ENCODE results near the gene ALS2CL.

Gene ALS2CL

GRCh38 chr3:46722443-46722842 is 29.0 kb upstream of the ALS2CL start:
- TF ChIP-seq, protein P1, sequence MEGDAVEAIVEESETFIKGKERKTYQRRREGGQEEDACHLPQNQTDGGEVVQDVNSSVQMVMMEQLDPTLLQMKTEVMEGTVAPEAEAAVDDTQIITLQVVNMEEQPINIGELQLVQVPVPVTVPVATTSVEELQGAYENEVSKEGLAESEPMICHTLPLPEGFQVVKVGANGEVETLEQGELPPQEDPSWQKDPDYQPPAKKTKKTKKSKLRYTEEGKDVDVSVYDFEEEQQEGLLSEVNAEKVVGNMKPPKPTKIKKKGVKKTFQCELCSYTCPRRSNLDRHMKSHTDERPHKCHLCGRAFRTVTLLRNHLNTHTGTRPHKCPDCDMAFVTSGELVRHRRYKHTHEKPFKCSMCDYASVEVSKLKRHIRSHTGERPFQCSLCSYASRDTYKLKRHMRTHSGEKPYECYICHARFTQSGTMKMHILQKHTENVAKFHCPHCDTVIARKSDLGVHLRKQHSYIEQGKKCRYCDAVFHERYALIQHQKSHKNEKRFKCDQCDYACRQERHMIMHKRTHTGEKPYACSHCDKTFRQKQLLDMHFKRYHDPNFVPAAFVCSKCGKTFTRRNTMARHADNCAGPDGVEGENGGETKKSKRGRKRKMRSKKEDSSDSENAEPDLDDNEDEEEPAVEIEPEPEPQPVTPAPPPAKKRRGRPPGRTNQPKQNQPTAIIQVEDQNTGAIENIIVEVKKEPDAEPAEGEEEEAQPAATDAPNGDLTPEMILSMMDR (IDR thresholded peaks at IDR 0.05; ENCODE audit: low read depth, low read length, missing control alignments): no peak
- H3K4me3 ChIP-seq (replicated peaks; ENCODE audit: low read depth, low read length): no peak overlapping the region
- DNase-seq (ENCODE audit: extremely low read depth, low read depth): no peak

DNA sequence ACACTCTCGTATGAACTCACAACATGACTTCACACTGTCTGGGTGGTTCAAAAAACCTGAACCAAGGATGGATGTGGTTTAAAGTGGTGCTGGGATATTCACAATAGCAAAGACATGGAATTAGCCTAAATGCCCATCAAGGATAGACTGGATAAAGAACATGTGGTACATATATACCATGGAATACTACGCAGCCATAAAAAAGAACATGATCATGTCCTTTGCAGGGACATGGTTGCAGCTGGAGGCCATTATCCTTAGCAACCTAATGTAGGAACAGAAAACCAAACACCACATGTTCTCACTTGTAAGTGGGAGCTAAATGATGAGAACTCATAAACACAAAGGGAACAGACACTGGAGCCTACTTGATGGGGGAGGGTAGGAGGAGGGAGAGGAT is 27.5 kb upstream of the ALS2CL start:
- DNase-seq (ENCODE audit: extremely low read depth, low read depth): no peak
- H3K4me3 ChIP-seq (replicated peaks; ENCODE audit: low read depth, low read length): no peak overlapping the region
- TF ChIP-seq, protein P1 (IDR thresholded peaks at IDR 0.05; ENCODE audit: low read depth, low read length, missing control alignments): no peak

DNA sequence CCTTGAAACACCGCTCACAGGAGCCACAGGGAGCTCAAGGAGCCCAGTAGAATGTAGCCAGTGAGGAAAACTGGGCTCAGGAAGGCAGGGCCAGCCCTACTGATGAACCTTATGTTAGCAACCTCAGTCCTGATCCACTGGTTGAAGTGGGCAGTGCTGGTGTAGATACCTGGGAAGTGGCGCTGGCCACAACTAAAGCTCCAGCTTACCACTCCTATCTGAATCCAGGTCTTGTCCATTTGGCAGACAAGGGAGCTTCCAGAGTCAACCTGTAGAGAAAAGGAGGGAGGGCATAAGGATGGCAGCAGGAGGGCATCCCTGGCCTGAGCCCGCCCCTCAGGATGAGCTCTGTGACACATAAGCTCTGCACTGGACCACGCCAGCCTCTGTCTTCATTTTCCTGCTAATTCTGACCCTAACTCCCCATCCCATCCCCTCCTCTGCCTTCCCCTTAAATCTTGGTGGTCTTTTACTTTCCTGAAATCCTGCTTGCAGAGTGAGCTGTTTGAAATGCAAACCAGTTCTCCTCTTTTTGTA is 26.3 kb upstream of the ALS2CL start:
- TF ChIP-seq, protein P1 (IDR thresholded peaks at IDR 0.05; ENCODE audit: low read depth, low read length, missing control alignments): no peak
- no peak for DNase-seq (ENCODE audit: extremely low read depth, low read depth)
- H3K4me3 ChIP-seq (replicated peaks; ENCODE audit: low read depth, low read length): no peak overlapping the region

DNA sequence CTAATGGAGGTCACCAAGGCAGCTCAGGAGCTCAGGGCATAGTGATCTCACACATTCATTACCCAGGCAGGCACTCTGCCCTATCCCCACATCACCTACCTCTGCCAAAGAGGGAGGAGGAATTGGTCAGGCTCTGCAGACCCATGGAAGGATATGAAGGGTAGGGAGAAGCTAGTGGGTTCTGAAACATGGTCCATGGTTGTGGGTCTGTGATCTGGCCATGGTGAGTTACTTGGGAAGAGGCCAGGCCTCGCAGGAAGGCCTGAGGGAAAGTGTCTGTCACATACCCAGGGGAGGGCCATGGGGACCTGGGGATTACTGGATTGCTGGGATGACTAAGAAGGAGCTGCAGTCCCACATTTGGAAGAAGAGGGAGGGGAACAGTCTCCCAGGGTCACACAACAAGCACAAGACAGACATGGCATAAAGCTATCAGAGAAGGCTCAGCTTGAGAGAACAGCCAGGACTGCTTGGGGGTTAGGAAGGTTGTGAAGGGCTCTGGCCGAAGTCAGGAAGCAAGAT is 25.6 kb upstream of the ALS2CL start:
- no peak for DNase-seq (ENCODE audit: extremely low read depth, low read depth)
- no peak overlapping the region for H3K4me3 ChIP-seq (replicated peaks; ENCODE audit: low read depth, low read length)
- TF ChIP-seq, protein P1 (IDR thresholded peaks at IDR 0.05; ENCODE audit: low read depth, low read length, missing control alignments): no peak

- no peak for DNase-seq (ENCODE audit: extremely low read depth, low read depth)
- H3K4me3 ChIP-seq (replicated peaks; ENCODE audit: low read depth, low read length): no peak within 1 kb of the TSS
- TF ChIP-seq, protein P1 (IDR thresholded peaks at IDR 0.05; ENCODE audit: low read depth, low read length, missing control alignments): peak; percentile 39
These were observed 24.2 kb upstream of the ALS2CL start, which contains the start of gene PRSS50 for GRCh38 chr3:46717447-46718231. Gene PRSS50 (minus strand): TSS chr3:46717869. CDS start chr3:46717824, 45 bp downstream.

- no peak for DNase-seq (ENCODE audit: extremely low read depth, low read depth)
- TF ChIP-seq, protein P1 (IDR thresholded peaks at IDR 0.05; ENCODE audit: low read depth, low read length, missing control alignments): no peak
- H3K4me3 ChIP-seq (replicated peaks; ENCODE audit: low read depth, low read length): no peak overlapping the region
These were observed 23.3 kb upstream of the ALS2CL start for GRCh38 chr3:46716461-46717441.

Data from HFF-Myc (cell line).